NB4 (cell line): Measurements from ENCODE around the gene ZNF705A.
"Not testable (repeated sequence)": the region's sequence is repeated elsewhere in the genome, so short reads cannot be mapped to it uniquely, and the experiment has no call there.

Experiments
- POLR2A ChIP-seq: IDR thresholded peaks from 2 replicates; pipeline ENCODE4 v1.6.1; 2011; ENCODE audit warnings: mild to moderate bottlenecking; ENCODE audit not compliant: insufficient read length; ENCODE audit errors: extremely low read depth
- TF ChIP-seq, protein P1 (sequence below): IDR thresholded peaks from 2 replicates; pipeline ENCODE4 v1.6.1; 2011; ENCODE audit warnings: low read depth, low read length
- TF ChIP-seq, protein P2 (sequence below): IDR thresholded peaks from one replicate; pipeline ENCODE4 v1.5.1; 2012; ENCODE audit warnings: low read depth, low read length

DNA sequence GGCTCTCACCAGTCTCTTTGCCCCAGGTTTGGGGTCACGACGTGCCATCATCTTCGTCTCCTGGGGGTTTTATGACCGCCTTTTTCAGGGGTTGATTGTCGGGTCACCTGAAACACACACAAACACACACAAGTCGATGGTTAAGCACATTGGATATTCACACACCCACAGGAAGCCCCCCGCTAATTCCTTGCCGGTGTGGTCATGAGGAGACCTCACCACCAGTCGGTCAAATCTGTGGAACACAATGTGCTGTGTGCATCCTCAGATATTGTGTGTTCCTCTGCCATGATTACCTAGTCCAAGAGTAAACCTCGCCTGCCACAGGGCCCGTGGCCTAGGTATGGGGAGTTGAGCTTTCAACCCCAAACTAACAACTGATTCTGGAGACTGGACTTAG, 68.0 kb downstream of the ZNF705A start:
- TF ChIP-seq, protein P1, sequence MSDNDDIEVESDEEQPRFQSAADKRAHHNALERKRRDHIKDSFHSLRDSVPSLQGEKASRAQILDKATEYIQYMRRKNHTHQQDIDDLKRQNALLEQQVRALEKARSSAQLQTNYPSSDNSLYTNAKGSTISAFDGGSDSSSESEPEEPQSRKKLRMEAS: not testable (repeated sequence)
- TF ChIP-seq, protein P2, sequence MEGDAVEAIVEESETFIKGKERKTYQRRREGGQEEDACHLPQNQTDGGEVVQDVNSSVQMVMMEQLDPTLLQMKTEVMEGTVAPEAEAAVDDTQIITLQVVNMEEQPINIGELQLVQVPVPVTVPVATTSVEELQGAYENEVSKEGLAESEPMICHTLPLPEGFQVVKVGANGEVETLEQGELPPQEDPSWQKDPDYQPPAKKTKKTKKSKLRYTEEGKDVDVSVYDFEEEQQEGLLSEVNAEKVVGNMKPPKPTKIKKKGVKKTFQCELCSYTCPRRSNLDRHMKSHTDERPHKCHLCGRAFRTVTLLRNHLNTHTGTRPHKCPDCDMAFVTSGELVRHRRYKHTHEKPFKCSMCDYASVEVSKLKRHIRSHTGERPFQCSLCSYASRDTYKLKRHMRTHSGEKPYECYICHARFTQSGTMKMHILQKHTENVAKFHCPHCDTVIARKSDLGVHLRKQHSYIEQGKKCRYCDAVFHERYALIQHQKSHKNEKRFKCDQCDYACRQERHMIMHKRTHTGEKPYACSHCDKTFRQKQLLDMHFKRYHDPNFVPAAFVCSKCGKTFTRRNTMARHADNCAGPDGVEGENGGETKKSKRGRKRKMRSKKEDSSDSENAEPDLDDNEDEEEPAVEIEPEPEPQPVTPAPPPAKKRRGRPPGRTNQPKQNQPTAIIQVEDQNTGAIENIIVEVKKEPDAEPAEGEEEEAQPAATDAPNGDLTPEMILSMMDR: not testable (repeated sequence)
- TF ChIP-seq POLR2A: not testable (repeated sequence)
